Cerebellar nuclear complex (tissue), 1 donor: ENCODE measurements around the gene PUM1.
"Not testable (repeated sequence)": the region's sequence is repeated elsewhere in the genome, so short reads cannot be mapped to it uniquely, and the experiment has no call there.

Experiments
- DNase-seq, 2 experiments: peaks; one replicate each; lab custom pipeline; 2025; lab: John Stamatoyannopoulos, UW

Gene PUM1, protein sequence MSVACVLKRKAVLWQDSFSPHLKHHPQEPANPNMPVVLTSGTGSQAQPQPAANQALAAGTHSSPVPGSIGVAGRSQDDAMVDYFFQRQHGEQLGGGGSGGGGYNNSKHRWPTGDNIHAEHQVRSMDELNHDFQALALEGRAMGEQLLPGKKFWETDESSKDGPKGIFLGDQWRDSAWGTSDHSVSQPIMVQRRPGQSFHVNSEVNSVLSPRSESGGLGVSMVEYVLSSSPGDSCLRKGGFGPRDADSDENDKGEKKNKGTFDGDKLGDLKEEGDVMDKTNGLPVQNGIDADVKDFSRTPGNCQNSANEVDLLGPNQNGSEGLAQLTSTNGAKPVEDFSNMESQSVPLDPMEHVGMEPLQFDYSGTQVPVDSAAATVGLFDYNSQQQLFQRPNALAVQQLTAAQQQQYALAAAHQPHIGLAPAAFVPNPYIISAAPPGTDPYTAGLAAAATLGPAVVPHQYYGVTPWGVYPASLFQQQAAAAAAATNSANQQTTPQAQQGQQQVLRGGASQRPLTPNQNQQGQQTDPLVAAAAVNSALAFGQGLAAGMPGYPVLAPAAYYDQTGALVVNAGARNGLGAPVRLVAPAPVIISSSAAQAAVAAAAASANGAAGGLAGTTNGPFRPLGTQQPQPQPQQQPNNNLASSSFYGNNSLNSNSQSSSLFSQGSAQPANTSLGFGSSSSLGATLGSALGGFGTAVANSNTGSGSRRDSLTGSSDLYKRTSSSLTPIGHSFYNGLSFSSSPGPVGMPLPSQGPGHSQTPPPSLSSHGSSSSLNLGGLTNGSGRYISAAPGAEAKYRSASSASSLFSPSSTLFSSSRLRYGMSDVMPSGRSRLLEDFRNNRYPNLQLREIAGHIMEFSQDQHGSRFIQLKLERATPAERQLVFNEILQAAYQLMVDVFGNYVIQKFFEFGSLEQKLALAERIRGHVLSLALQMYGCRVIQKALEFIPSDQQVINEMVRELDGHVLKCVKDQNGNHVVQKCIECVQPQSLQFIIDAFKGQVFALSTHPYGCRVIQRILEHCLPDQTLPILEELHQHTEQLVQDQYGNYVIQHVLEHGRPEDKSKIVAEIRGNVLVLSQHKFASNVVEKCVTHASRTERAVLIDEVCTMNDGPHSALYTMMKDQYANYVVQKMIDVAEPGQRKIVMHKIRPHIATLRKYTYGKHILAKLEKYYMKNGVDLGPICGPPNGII

DNA sequence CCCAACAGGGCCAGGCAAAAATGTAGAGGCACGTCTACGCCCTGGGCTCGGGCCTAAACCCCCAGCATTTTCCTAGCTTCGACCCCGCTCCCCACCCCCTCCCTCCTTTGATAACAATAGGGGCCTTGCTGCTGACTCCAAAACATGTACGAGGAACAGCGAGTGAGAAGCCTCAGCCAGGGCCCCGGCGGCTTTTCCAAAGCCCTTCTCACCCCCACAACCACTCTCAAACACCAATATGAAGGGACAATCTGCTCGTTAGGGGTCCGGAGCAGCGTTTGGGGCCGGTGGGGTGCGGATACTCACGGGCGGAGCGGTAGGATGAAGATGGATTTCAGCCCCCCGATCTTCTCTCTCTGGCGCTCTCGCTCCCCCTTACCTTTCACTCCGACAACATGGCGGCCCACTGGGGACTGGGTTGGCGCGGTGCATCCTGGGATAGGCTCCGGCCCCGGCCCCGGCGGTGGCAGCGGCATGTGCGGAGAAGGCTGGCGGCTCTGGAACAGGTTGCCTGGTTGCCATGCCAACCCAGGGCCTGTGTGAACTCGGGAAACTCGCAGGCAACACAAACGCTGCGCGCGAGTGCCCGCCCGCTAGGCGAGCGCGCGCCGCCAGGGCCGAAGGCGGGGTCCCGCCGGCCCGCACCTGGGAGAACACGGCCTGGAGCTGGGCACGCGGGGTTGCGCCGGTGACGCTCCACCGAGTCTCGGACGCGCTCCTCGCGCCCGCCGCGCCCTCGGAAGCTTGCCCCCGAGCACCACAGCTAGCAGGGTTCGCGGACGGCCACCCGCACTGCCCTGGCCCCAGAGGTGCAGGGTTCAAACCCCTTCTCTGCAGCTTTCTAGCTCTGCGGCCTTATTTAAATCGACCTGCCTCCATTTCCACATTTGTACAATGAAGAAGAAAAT, at the start of gene PUM1:
Gene PUM1 (minus strand): TSS at position 408 of the 908 bp plus-strand sequence. CDS start 6,151 bp downstream, outside the sequence.
- DNase-seq = peak; percentile 67 to 88

DNA sequence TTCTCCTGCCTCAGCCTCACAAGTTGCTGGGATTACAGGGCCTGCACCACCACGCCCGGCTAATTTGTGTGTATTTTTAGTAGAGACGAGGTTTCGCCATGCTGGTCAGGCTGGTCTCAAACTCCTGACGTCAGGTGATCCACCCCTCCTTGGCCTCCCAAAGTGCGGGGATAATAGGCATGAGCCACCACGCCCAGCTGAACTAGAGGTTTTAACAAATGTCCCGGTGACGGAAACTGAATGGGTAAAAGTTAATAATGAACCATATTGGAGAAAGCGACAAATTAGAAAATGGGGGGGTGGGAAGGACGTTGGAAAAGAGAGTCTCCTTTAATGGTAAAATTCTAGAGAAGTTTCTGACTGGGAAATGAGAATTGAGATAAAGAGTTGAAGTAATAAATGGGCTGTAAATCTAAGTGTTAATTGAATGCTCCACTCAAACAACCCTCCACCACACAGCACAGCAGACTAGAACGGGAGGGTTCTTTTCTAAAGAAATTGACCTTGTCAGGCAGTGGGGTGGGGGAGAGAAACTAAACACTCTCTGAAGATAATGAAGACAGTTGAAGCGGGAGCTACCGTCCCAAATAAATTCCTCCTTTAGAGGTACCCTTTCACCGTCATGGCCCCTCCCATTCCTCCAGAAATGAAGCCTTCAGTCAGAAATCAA, 46.9 kb upstream of the PUM1 start:
- DNase-seq = no peak

DNA sequence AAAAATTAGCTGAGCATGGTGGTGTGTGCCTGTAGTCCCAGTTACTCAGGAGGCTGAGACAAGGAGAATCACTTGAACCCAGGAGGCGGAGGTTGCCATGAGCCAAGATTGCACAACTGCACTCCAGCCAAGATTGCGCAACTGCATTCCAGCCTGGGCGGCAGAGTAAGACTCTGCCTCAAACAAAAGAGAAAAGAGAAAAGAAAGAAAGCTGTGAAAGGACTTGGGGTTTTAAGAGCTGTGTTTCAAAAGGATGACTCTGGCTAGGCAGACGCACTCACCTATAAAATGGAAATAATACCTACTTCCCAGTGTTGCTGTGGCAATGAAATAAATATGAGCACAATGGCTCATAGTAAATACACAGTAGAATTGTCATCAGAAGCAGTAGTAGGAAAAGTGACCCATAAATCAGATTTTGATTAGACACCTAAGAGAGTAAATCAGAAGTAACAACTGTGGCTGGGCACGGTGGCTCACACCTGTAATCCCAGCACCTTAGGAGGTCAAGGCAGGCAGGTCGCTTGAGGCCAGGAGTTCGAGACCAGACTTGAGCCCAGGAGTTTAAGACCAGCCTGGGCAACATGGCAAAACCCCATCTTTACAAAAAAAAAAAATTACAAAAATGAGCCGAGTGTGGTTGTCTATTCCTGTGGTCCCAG, 45.9 kb upstream of the PUM1 start:
- DNase-seq = no peak

DNA sequence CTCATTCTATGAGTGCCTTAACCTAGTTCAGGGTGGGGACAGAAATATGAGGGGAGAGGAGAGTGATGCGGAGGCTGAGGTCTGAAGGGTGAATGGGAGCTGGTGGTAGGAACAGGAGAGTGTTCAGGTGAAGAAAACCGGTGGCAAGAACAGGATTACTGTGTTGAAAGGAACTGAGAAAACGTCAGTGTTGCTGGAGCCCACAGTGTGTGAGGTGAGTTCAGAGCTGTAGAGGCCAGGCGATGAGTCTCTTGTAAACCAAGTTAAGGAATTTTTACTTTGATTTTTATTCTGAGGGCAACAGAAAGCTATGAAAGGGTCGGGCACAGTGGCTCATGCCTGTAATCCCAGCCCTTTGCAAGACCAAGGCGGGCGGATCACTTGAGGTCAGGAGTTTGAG, 45.3 kb upstream of the PUM1 start:
- no peak for DNase-seq

DNA sequence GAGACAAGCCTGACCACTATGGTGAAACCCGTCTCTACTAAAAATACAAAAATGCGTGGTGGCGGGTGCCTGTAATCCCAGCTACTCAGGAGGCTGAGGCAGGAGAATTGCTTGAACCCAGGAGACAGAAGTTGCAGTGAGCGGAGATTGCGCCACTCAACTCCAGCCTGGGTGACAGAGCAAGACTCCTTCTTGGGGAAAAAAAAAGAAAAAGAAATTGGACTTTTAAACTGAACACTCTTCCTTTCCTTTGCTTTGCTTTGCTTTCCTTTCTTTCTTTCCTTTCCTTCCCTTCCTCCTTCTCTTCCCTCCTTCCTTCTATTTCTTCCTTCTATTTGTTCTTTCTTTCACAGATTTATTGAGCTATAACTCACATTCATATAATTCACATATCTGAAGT, 43.3 kb upstream of the PUM1 start:
- no peak for DNase-seq

DNA sequence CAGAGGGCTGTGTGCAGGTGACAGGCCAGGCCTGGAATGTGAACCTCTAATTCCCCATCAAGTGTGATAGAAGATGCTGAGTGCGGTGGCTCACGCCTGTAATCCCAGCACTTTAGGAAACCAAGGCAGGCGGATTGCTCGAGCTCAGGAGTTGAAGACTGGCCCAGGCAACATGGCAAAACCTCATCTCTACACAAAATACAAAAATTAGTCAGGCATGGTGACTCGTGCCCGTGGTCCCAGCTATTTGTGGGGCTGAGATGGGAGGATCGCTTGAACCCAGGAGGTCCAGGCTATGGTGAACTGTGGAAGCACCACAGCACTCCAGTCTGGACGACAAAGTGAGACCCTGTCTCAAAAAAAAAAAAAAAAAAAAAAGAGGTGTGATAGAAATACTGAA, 40.1 kb upstream of the PUM1 start:
- DNase-seq = no peak

DNA sequence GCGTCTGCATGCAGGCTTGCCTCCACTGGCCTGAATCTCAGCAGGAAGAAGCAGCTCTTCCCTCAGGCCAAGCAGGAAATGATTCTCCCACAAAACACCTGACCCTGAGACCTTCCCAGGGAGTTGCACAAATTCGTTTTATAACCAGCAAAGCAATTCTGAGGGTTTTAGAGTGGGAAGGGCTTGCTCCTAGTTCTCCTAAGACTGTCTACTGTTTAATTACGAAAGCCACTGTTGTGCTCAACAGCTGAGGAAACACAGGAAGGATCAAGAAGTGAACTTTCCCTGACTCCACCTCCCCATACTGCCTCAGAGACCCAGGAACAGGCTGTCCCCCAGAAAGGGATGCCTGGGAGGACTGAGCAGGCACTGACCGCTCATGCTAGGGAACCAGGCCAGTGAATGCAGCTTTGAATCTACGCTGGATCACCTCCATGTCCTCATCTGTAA, 37.0 kb upstream of the PUM1 start:
- DNase-seq = no peak

DNA sequence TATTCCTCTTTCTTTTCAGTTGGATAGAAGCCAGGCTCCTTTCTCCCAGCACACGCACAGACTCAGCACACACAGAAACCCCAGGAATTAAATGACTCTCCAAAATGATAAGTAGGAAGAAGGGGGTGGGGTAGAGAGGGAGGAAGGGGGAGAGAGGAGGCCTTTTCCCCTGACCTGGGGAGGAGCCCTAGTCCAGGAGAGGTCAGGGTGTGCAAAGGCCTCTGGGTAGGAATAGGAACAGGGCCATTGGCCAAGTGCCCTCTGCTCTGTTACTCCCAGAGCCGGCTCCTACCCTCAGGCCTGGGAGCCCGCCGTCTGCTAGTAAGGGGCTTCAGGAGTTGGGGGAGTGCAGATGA, 35.6 kb upstream of the PUM1 start:
- DNase-seq = no peak

DNA sequence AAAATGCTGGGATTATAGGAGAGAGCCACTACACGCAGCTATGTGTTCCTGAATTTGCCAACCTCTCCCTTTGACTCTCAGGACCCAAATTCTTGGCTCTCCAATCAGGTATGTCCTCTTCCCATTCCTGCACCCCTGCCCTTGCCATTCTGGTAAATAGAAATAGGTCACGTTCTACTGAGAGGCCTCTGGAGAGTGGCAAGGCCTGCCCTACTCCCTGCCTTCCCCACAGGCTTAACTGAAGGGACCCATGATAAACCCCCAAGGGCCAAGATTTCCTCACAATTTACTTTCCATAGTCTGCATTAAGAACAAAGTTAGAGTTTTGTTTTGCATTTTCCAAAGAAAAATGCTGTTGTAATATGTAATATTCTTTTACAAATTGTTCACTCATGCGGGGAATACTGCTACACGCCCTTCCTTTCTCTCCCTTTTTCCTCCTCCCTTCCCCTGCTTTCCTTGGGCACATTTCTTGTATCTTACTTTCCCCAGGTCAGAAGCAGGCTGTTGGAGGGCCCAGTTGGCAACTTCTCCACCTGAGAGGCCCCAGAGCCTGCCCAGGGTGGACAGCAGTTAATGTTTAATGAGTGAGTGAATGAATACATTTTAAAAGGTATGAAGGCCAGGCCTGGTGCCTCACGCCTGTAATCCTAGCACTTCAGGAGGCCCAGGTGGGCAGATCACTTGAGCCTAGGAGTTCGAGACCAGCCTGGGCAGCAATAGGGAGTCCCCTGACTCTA, 33.9 kb upstream of the PUM1 start:
- DNase-seq = no peak

DNA sequence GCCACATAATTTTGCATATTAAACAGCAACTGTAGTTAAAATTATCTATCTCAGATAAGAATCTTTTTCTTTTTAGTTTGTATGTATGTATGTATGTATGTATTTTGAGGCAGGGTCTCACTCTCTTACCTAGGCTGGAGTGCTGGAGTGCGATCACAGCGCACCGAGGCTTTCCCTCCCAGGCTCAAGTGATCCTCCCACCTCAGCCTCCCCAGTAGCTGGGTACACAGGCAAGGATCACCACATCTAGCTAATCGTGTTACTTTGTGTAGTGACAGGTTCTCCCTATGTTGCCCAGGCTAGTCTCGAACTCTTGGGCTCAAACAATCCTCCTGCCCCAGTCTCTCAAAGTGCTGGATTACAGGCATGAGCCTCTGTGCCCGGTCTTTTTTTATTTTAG, 30.5 kb upstream of the PUM1 start:
- no peak for DNase-seq

DNA sequence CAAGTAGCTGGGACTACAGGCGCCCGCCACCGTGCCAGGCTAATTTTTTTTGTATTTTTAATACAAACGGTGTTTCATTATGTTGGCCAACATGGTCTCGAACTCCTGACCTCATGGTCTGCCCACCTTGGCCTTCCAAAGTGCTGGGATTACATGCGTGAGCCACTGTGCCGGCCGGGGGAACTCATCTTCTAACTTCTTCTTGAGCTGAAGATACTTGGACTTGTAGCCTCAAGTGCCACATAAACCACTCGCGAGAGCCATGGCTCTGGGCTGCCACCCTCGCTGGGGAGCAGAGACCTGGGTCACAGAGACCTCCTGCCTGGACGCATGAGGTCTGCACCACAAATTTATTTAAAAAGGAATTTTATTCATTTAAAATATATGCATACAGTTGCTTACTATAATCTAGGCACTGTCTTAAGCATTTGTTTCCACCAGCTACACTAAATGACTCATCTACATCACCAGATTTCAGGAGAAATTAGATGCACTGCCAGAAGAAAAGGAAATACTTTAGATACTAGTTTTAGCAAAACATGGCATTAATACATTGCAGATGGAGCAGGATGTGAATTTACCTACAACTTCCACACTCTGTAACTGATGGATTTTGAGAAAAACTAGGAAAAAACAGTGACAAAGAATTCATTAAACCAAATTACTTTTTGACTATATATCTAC, 29.9 kb upstream of the PUM1 start:
- DNase-seq = no peak

DNA sequence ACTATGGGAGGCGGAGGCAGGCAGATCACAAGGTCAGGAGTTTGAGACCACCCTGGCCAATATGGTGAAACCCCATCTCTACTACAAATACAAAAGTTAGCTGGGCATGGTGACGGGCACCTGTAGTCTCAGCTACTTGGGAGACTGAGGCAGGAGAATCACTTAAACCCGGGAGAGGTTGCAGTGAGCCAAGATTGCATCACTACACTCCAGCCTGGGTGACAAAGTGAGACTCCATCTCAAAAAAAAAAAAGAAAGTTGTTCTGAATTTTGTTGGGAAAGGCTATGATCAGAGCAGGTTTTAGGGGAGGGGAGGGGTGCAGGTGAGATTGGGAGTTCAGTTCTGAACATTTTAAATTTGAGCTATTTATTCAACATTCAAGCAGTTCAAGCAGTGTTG, 22.6 kb upstream of the PUM1 start:
- DNase-seq = not testable (repeated sequence)

DNA sequence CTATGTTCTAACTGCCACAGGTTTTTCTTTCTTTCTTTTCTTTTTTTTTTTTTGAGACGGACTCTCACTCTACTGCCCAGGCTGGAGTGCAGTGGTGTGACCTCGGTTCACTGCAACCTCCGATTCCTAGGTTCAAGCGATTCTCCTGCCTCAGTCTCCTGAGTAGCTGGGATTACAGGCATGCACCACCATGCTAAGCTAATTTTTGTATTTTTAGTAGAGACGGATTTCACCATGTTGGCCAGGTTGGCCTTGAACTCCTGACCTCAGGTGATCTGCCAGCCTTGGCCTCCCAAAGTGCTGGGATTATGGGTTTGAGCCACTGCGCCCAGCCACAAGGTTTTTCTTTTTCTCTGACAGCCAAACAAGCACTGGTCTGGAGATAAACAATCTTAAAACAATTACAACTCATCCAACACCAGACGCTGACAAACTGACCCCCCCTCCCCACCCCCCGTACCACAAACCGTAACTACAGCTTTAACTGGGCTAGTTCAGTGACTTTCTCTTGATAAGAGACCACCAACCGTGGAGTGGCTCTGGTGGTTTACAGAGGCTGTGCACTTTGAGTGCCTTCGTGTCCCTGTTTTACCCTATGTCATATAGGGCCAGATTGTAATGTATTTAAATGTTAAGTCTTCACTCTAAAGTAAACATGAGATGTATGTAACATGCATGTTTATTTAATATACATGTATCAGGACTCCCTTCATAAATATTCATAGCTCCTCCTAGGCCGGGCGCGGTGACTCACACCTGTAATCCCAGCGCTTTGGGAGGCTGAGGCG, 19.5 kb upstream of the PUM1 start:
- DNase-seq = no peak

DNA sequence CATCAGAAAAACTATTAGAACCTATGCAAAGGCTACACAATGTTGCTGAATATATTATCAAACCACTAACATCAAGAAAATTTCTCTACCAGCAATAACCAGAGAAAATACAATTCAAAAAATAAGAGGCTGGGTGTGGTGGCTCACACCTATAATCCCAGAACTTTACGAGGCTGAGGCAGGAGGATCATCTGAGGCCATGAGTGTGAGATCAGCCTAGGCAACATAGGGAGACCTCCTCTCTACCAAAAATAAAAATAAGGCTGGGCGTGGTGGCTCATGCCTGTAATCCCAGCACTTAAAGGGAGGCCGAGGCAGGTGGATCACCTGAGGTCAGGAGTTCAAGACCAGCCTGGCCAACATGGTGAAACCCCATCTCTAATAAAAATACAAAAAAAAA, 16.9 kb upstream of the PUM1 start:
- no peak for DNase-seq

DNA sequence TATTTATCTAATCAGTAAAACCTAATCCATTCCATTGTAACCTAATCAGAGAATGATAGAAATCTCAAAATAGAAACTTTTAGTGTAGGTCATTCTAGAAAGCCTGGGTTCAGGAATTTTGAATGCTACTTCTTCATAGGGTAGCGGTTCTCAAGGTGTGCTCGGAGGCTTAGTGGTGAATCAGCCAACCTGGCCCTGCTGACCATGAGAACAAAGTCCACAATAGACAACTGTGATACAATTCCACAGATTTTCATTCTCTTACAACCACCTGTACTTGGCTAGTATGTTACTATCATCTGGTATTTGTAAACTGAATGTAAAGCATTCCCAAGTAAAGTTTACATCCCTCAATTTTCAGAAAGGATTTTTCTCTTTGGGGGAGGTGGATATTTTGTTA, 7.5 kb upstream of the PUM1 start:
- no peak for DNase-seq

DNA sequence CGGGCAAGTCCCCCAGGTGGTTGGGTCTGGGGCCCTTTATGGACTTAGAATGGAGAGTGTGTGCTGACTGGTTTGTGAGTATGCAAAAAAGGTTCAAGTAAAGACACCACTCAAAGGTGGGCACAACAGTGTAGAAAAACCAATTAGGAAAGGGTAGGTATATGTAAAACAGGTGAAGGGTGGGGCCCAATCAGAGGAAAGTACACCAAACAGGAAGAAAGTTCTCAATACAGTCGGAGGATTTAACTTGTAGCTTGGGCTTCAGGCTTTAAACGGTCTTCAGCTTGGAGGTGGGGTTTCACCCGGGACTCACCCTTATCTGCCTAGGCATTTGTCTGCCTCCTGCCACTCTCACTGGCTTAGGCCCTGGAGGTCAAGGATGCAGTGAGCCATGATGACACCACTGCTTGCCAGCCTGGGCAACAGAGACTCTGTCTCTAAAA, 6.8 kb upstream of the PUM1 start:
- DNase-seq = no peak

DNA sequence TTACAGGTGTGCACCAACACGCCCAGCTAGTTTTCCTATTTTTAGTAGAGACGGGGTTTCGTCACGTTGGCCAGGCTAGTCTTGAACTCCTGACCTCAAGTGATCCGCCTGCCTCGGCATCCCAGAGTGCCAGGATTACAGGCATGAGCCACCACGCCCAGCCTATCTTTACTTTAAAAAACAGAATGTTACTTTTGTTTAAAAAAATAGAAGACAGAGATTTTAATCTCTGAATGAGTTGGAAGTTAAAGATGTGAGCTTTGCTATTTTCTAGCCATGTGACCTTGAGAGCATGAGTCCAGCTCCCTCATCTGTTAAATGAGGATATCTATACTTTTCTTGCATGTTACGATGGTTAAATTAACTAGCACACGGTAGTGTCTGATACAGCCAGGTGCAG, 3.9 kb upstream of the PUM1 start:
- DNase-seq = no peak

DNA sequence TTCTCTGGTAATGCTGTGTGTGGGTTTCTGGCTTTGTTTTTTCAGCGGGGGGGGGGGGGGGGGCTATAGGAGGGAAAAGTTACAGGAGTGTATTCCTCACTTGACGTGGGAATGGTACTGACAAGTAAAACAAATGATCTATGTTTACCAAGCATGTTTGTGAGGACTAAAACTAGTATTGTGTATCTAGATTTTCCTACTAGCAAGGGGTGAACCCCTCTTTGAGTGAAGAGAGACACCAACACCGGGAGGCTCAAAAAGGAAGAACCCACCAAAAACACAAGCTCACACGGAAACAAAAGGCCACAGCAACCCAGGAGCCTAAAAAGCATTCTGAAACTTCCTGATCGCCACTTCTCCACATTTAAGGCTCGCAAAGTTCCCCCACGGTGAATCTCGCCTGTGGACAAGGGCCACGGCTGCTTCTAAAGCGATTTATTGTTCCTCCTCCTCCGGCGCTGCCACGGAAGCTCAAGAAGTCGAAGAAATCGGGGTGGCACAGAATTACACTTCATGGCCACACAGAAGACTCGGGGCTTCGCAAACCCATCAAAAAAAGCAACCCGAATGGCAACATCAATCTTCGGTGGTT, 703 bp downstream of the PUM1 start:
- no peak for DNase-seq
